Mammary epithelial cell (primary cell): ENCODE results near the gene SAMSN1.

Source experiments
- CTCF ChIP-seq, 2 donors: IDR thresholded peaks in 1 of 2; conservative IDR thresholded peaks in 1 of 2; 2 replicates each; pipeline ENCODE4 v1.5.1; 2011 to 2012; ENCODE audit warnings: inconsistent platforms in 2 of 2, low read length in 2 of 2, mild to moderate bottlenecking in 2 of 2, control low read depth in 1 of 2, low read depth in 1 of 2; ENCODE audit not compliant: insufficient read depth in 1 of 2; ENCODE audit errors: extremely low read depth in 1 of 2
- EZH2 ChIP-seq: IDR thresholded peaks from 2 replicates; pipeline ENCODE4 v1.6.1; 2012; ENCODE audit warnings: low read length, inconsistent platforms, borderline replicate concordance

GRCh38 chr21:14550135-14550534, 4.0 kb upstream of the SAMSN1 start:
- TF ChIP-seq CTCF (conservative IDR thresholded peaks at IDR 0.05 in 1 of 2, IDR thresholded peaks at IDR 0.05 in 1 of 2; ENCODE audit: extremely low read depth in 1 of 2, insufficient read depth in 1 of 2, low read depth in 1 of 2, low read length in 2 of 2) = no peak
- no peak for TF ChIP-seq EZH2
